Thoracic aorta (tissue), 2 donors: ENCODE results near the gene ADAMTSL4. TPM values are rescaled to one million over a fixed set of nuclear protein-coding genes. Genes with fewer than 3 reads are reported as not detected.

Experiments
- ATAC-seq: fragments of 150-250 bp; one replicate; pipeline ENCODE4 v1.8.0; 2017; ENCODE audit warnings: low read depth; ENCODE audit not compliant: insufficient number of reproducible peaks, low FRiP score
- DNase-seq: peaks from one replicate; pipeline ENCODE4 v3.0.0-alpha.2; 2020; ENCODE audit warnings: low spot score
- H3K27ac ChIP-seq, 2 donors: fragments of 200-600 bp; sonication (generic); 1 replicate in 1 of 2; 2 replicates in 1 of 2; pipeline ENCODE4 v1.5.1; 2016; ENCODE audit warnings: mild to moderate bottlenecking in 2 of 2, moderate library complexity in 2 of 2
- H3K27me3 ChIP-seq: fragments of 200-600 bp; sonication (generic); replicated peaks from 2 replicates; pipeline ENCODE4 v1.6.0; 2016; ENCODE audit warnings: mild to moderate bottlenecking; ENCODE audit not compliant: insufficient read depth
- H3K36me3 ChIP-seq: fragments of 200-600 bp; sonication (generic); one replicate; pipeline ENCODE4 v1.5.1; 2016
- H3K4me1 ChIP-seq, 2 donors: fragments of 200-600 bp; sonication (generic); 1 replicate in 1 of 2; 2 replicates in 1 of 2; pipeline versions ENCODE4 v1.5.1 to v1.6.0; 2016; ENCODE audit warnings: low read depth in 2 of 2, mild to moderate bottlenecking in 1 of 2; ENCODE audit not compliant: control insufficient read depth in 1 of 2
- H3K4me3 ChIP-seq: fragments of 200-600 bp; sonication (generic); 2 replicates; pipeline ENCODE4 v1.5.1; 2016; ENCODE audit warnings: mild to moderate bottlenecking
- H3K9me3 ChIP-seq: fragments of 200-600 bp; sonication (generic); 2 replicates; pipeline ENCODE4 v1.5.1; 2016
- total RNA-seq, 2 donors: library from RNA; depleted of rRNA; stranded (reverse); fragments of >200 nt; gene quantifications; one replicate each; pipeline versions ENCODE4 v1.1.0 to v1.2.3, GENCODE V29; 2016
- TF ChIP-seq, protein P1 (sequence below): fragments of 200-600 bp; sonication (generic); IDR thresholded peaks from one replicate; pipeline ENCODE4 v1.5.1; 2019; ENCODE audit warnings: antibody characterized with exemption

ADAMTSL4 gene
- total RNA-seq = 10 to 100 TPM; 28.4 to 45.1 TPM

DNA sequence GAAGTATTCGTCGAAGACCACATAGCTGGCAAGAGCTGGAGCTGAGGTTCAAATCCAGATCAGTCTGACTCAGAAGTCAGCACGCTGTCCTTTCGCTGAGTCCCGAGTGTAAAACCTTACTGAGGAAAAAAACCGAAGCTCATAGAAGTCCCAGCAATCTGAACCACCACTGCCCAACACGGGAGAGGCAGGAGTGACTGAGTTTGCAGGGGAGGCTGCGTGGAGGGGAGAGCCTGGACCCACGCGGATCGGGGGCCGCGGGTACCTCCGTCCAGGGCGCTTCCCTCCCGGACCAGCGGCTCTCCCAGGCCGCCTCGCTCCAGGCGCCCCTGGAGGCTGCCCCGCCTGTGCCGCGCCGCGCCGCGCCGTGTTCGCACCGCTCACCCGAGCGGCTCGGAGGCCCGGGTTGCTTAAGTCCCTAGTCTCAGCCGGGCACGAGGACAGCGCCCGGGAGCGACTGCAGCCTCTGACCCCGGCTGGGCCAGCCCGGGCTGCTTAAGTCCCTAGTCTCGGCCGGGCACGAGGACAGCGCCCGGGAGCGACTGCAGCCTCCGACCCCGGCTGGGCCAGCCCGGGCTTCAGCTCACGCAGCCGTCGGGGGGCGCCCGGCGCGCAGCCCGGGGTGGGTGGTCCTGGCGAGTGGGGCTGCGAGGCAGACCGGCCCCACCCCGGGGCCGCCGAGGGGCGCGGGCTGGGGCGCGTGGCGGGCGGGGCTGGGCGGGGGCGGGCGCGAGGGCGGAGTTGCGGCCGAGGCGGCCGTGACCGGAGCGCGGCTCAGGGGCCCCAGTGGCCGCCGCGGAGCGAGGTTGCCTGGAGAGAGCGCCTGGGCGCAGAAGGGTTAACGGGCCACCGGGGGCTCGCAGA lies at the start of gene ADAMTSL4:
Gene ADAMTSL4 (plus strand): TSS at position 777 of the 864 bp plus-strand sequence. CDS start 2,881 bp downstream, outside the sequence.
- Histone ChIP-seq H3K36me3 (no peaks in the 10 kb centered on the region), H3K27ac (peak within 1 kb of the TSS; percentile 79 to 88), H3K4me1 (peaks cover 28 to 46% of the 10 kb centered on the region in 2 donors), H3K27me3 (no peaks in the 10 kb centered on the region), H3K9me3 (no peaks in the 10 kb centered on the region), H3K4me3 (peak within 1 kb of the TSS; percentile 83)
- no peak for DNase-seq
- ATAC-seq = peak; percentile 25
- TF ChIP-seq, protein P1, sequence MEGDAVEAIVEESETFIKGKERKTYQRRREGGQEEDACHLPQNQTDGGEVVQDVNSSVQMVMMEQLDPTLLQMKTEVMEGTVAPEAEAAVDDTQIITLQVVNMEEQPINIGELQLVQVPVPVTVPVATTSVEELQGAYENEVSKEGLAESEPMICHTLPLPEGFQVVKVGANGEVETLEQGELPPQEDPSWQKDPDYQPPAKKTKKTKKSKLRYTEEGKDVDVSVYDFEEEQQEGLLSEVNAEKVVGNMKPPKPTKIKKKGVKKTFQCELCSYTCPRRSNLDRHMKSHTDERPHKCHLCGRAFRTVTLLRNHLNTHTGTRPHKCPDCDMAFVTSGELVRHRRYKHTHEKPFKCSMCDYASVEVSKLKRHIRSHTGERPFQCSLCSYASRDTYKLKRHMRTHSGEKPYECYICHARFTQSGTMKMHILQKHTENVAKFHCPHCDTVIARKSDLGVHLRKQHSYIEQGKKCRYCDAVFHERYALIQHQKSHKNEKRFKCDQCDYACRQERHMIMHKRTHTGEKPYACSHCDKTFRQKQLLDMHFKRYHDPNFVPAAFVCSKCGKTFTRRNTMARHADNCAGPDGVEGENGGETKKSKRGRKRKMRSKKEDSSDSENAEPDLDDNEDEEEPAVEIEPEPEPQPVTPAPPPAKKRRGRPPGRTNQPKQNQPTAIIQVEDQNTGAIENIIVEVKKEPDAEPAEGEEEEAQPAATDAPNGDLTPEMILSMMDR = peak; percentile 27

DNA sequence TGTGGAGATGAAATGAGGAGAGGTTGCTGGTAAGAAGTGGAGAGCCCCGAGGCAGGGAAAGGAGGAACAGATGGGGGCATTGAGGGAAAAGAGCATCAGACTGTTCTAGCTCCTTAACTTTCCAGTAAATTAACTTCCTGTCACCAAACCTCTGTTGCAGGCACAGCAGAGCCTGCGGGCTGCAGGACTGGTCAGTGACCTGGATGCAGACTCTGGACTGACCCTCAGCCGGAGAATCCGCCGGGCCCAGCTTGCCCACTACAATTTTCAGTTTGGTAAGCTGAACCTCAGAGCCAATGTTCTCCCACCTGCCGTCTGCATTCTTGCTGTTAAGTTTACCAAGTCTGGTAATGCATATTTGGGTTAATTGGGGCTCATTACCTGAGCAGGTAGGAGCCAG lies 43.8 kb upstream of the ADAMTSL4 start:
- H3K4me3 ChIP-seq = no peak overlapping the region
- no peaks in the 10 kb centered on the region for H3K9me3 ChIP-seq
- H3K27ac ChIP-seq = no peak overlapping the region
- ATAC-seq = no peak
- TF ChIP-seq, protein P1 = no peak
- H3K4me1 ChIP-seq = peaks cover 0 to 3% of the 10 kb centered on the region in 2 donors
- no peak for DNase-seq
- H3K27me3 ChIP-seq = no peaks in the 10 kb centered on the region
- H3K36me3 ChIP-seq = peaks cover 19% of the 10 kb centered on the region

DNA sequence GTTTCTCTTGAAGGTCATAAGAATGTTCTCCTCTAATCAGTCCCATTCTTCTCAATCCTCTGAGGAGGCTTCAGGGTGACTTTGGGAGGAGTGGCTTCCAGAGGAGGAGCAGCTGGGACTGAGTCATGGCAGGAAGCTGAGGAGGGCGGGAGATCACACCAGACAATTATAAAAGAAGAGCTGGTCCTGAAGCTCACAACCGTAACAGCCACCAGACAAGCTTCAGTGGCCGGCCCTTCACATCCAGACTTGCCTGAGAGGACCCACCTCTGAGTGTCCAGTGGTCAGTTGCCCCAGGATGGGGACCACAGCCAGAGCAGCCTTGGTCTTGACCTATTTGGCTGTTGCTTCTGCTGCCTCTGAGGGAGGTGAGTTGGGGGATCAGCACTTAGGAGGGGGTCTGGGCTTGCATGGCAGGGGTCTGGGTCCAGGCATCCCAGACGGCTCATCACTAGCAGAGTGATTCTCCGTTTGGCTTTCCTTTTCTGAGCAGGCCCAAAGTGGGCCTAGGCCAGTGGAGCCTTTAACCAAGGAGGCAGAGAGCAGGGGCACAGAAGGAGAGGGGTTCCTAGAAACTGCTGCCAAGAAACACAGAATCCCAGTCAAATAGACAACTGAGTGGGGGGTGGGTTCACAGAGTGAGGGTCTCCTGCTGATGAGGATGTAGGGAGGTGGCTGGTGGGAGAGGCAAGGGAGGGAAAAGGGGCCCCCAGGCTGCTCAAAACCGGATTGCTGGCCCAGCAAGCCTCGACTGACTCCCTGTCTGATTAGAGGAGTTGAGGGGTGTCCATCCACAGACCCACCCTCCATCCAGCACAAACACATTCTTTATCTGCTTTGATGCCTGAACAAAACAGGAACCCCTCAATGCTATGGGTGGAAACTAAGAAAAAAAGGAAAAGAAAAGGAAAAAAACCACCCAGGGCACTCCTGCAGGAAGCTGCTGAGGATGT lies 41.0 kb upstream of the ADAMTSL4 start, which contains the start of gene ECM1:
Gene ECM1 (plus strand): TSS at position 198 of the 953 bp plus-strand sequence. CDS start 101 bp downstream, at position 299.
- Histone ChIP-seq H3K27ac (peak within 1 kb of the TSS in 1 of 2 donors; percentile 71), H3K27me3 (no peaks in the 10 kb centered on the region), H3K36me3 (peaks cover 19% of the 10 kb centered on the region), H3K9me3 (no peaks in the 10 kb centered on the region), H3K4me3 (peak within 1 kb of the TSS; percentile 60), H3K4me1 (peaks cover 0 to 3% of the 10 kb centered on the region in 2 donors)
- DNase-seq = peak; percentile 12
- TF ChIP-seq, protein P1 = no peak
- no peak for ATAC-seq

DNA sequence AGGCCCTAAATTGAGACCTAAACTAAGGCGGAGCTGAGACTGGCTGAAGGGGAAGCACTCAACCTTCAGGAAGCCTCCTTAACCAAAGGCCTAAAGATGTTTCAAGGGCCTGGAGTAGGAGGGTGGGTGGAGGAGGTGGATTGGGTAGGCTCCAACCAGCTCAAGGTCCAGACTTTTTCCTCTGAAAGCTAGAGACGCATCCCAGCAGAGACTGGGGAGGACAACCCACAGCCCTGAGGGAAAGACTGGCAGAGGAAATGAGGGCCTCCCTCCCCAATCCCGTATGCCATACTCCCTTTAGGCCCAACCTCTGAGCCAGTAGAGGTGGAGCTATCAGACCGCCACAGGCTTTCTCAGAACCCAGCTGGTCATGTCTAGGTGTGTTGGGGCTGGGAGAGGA lies 40.2 kb upstream of the ADAMTSL4 start:
- H3K4me3 ChIP-seq = no peak overlapping the region

More for the DNA sequence above, 40.2 kb upstream of the ADAMTSL4 start:
- Histone ChIP-seq H3K36me3 (peaks cover 18% of the 10 kb centered on the region), H3K27ac (no peak overlapping the region), H3K9me3 (no peaks in the 10 kb centered on the region), H3K27me3 (no peaks in the 10 kb centered on the region), H3K4me1 (peaks cover 0 to 3% of the 10 kb centered on the region in 2 donors)
- ATAC-seq (no peak), DNase-seq (no peak)
- TF ChIP-seq, protein P1 = no peak
